SK-N-SH (cell line): ENCODE results near the gene PRSS48. TPM values are rescaled to one million over a fixed set of nuclear protein-coding genes. Genes with fewer than 3 reads are reported as not detected.

Source experiments
- CTCF ChIA-PET: fragments of 300-600, 350-600 bp; formaldehyde crosslinking; extraction: SDS; loops from one replicate; lab custom pipeline; 2021; lab: Yijun Ruan, JAX
- POLR2A ChIA-PET: fragments of 350-600 bp; sonication (Branson Sonifier 250); formaldehyde crosslinking; extraction: SDS; loops from one replicate; lab custom pipeline; 2020; ENCODE audit warnings: antibody characterized with exemption, inconsistent platforms; lab: Yijun Ruan, JAX
- DNase-seq: peaks from one replicate; pipeline ENCODE4 v3.0.0; 2012
- H2AFZ ChIP-seq: fragments of 200-600 bp; sonication (generic); 2 replicates; pipeline ENCODE4 v1.8.1; 2016; ENCODE audit warnings: antibody characterized with exemption, mild to moderate bottlenecking, low read depth
- H3F3A ChIP-seq: fragments of 200-600 bp; sonication (generic); replicated peaks from 2 replicates; pipeline ENCODE3; 2016; ENCODE audit warnings: antibody characterized with exemption, mild to moderate bottlenecking; ENCODE audit not compliant: insufficient read depth
- H3K27ac ChIP-seq, 2 experiments: fragments of 200-500 bp in 1 of 2; fragments of 200-600 bp in 1 of 2; sonication (Bioruptor generic) in 1 of 2; sonication (generic), shearing (Covaris generic) in 1 of 2; 2 replicates each; pipeline versions ENCODE4 v1.5.1 to v1.6.1; 2014 to 2016; ENCODE audit warnings: low read depth in 2 of 2, inconsistent platforms in 1 of 2, low read length in 1 of 2, mild to moderate bottlenecking in 1 of 2, mixed read lengths in 1 of 2
- H3K27me3 ChIP-seq: fragments of 200-600 bp; sonication (generic), shearing (Covaris generic); 2 replicates; pipeline ENCODE4 v1.6.1; 2016; ENCODE audit warnings: mixed run types; ENCODE audit not compliant: insufficient read depth
- H3K36me3 ChIP-seq, 2 experiments: fragments of 200-500 bp in 1 of 2; fragments of 200-600 bp in 1 of 2; sonication (Bioruptor generic) in 1 of 2; sonication (generic) in 1 of 2; replicated peaks in 1 of 2; 2 replicates each; pipeline versions ENCODE3 to v1.5.1; 2014 to 2016; ENCODE audit warnings: low read length in 1 of 2, mild to moderate bottlenecking in 1 of 2; ENCODE audit not compliant: insufficient read depth in 2 of 2, control insufficient read depth in 1 of 2
- H3K4me1 ChIP-seq, 2 experiments: fragments of 200-500 bp in 1 of 2; fragments of 200-600 bp in 1 of 2; sonication (Bioruptor generic) in 1 of 2; sonication (generic), shearing (Covaris generic) in 1 of 2; 2 replicates each; pipeline versions ENCODE4 v1.5.1 to v1.6.1; 2014 to 2016; ENCODE audit warnings: low read depth in 1 of 2, low read length in 1 of 2, mixed run types in 1 of 2; ENCODE audit not compliant: insufficient read depth in 2 of 2, control insufficient read depth in 1 of 2
- H3K4me2 ChIP-seq: fragments of 200-600 bp; sonication (generic), shearing (Covaris generic); 2 replicates; pipeline ENCODE4 v1.6.1; 2017; ENCODE audit warnings: mixed run types
- H3K4me3 ChIP-seq, 2 experiments: fragments of 200-500 bp in 1 of 2; fragments of 200-600 bp in 1 of 2; sonication (Bioruptor generic) in 1 of 2; sonication (generic), shearing (Covaris generic) in 1 of 2; 2 replicates each; pipeline versions ENCODE4 v1.5.1 to v1.8.1; 2014 to 2016; ENCODE audit warnings: low read depth in 2 of 2, inconsistent platforms in 1 of 2, low read length in 1 of 2, mild to moderate bottlenecking in 1 of 2, mixed read lengths in 1 of 2, moderate library complexity in 1 of 2
- H3K79me2 ChIP-seq: fragments of 200-600 bp; sonication (generic); 2 replicates; pipeline ENCODE4 v1.8.1; 2017; ENCODE audit warnings: mild to moderate bottlenecking; ENCODE audit not compliant: insufficient read depth
- H3K9ac ChIP-seq: fragments of 200-600 bp; sonication (generic); 2 replicates; pipeline ENCODE4 v1.6.1; 2017; ENCODE audit warnings: mixed run types
- H3K9me2 ChIP-seq: fragments of 200-600 bp; sonication (generic); 2 replicates; pipeline ENCODE4 v1.6.1; 2017; ENCODE audit warnings: mixed run types
- H3K9me3 ChIP-seq: fragments of 200-600 bp; sonication (generic); 2 replicates; pipeline ENCODE4 v1.6.1; 2017; ENCODE audit warnings: mixed run types, mild to moderate bottlenecking, moderate library complexity
- H4K20me1 ChIP-seq: fragments of 200-600 bp; sonication (generic); 2 replicates; pipeline ENCODE4 v1.6.1; 2017; ENCODE audit warnings: mild to moderate bottlenecking, mixed run types; ENCODE audit not compliant: insufficient read depth
- CHD2 ChIP-seq: fragments of 150-350 bp; IDR thresholded peaks from 2 replicates; pipeline ENCODE4 v1.6.1; 2018; ENCODE audit warnings: low read length; ENCODE audit not compliant: partially characterized antibody
- CTCF ChIP-seq: fragments of 200-600 bp; sonication (generic); IDR thresholded peaks from 2 replicates; pipeline ENCODE4 v1.6.1; 2017; ENCODE audit warnings: antibody characterized with exemption, mild to moderate bottlenecking, moderate library complexity
- ELF1 ChIP-seq: IDR thresholded peaks from 2 replicates; pipeline ENCODE4 v1.4.0; 2012
- EP300 ChIP-seq, 2 experiments: IDR thresholded peaks; 2 replicates each; pipeline versions ENCODE4 v1.4.0 to v1.6.1; 2012; ENCODE audit warnings: borderline replicate concordance in 1 of 2, low read depth in 1 of 2, low read length in 1 of 2
- EZH2phosphoT487 ChIP-seq: fragments of 200-600 bp; sonication (generic); IDR thresholded peaks from 2 replicates; pipeline ENCODE4 v1.6.1; 2017; ENCODE audit warnings: low read depth, mixed run types, mild to moderate bottlenecking, antibody characterized with exemption, moderate library complexity, borderline replicate concordance
- FOXJ3 ChIP-seq: sonication (generic); formaldehyde crosslinking; IDR thresholded peaks from 2 replicates; pipeline ENCODE4 v1.5.1; 2020; ENCODE audit warnings: mild to moderate bottlenecking, missing genetic modification reagents
- FOXM1 ChIP-seq: IDR thresholded peaks from 2 replicates; pipeline ENCODE4 v1.4.0; 2012; ENCODE audit warnings: low read depth, mild to moderate bottlenecking
- GATA2 ChIP-seq: sonication (generic); formaldehyde crosslinking; IDR thresholded peaks from 2 replicates; pipeline ENCODE4 v1.5.0; 2020; ENCODE audit warnings: mild to moderate bottlenecking, missing genetic modification reagents
- IRF3 ChIP-seq: fragments of 150-350 bp; IDR thresholded peaks from 2 replicates; pipeline ENCODE4 v1.6.1; 2016; ENCODE audit warnings: mild to moderate bottlenecking, low read depth, low read length
- MAX ChIP-seq: IDR thresholded peaks from 2 replicates; pipeline ENCODE4 v1.4.0; 2012; ENCODE audit warnings: low read depth
- MEF2A ChIP-seq: IDR thresholded peaks from 2 replicates; pipeline ENCODE4 v1.4.0; 2012; ENCODE audit warnings: low read depth, borderline replicate concordance
- MXI1 ChIP-seq: IDR thresholded peaks from 2 replicates; pipeline ENCODE4 v1.6.1; 2012; ENCODE audit warnings: mild to moderate bottlenecking, low read depth, low read length, improper control_type of control experiment
- RAD21 ChIP-seq: IDR thresholded peaks from 2 replicates; pipeline ENCODE4 v1.6.1; 2012; ENCODE audit warnings: mild to moderate bottlenecking, low read length
- SMC3 ChIP-seq: IDR thresholded peaks from 2 replicates; pipeline ENCODE4 v1.6.1; 2012; ENCODE audit warnings: low read depth, low read length, improper control_type of control experiment
- TAF1 ChIP-seq: IDR thresholded peaks from 2 replicates; pipeline ENCODE4 v1.6.1; 2012; ENCODE audit warnings: low read depth, mild to moderate bottlenecking, low read length, moderate library complexity, borderline replicate concordance
- USF1 ChIP-seq: IDR thresholded peaks from 2 replicates; pipeline ENCODE4 v1.4.0; 2012; ENCODE audit warnings: low read depth, borderline replicate concordance
- WGBS: methylation state at CpG from one replicate; pipeline ENCODE4 v1.1.6; 2017; ENCODE audit warnings: low lambda C conversion rate; 5-methylcytosine and 5-hydroxymethylcytosine counted together
- polyA plus RNA-seq, 3 experiments: library from polyadenylated mRNA; depleted of rRNA; stranded (reverse); fragments of >200 nt; gene quantifications; 2 replicates each; pipeline ENCODE4 v1.2.3, GENCODE V29; 2012

The PRSS48 gene
- polyA plus RNA-seq, 1 of the 3 experiments (the other 2 are of a cell fraction), result not detected

GRCh38 chr4:151315212-151315886 lies 38.4 kb downstream of the PRSS48 start (continued):
- TF ChIP-seq IRF3 (no peak), RAD21 (no peak), FOXM1 (no peak), EP300 (IDR thresholded peaks at IDR 0.05; ENCODE audit: borderline replicate concordance in 1 of 2, low read depth in 1 of 2, low read length in 1 of 2) (no peak), CTCF (no peak), ELF1 (no peak), USF1 (no peak), MXI1 (no peak)
- TF ChIP-seq, all 33 proteins: peak for 4

GRCh38 chr4:151316645-151317044 lies 39.7 kb downstream of the PRSS48 start:
- Histone ChIP-seq H3K4me2 (no peak overlapping the region), H3K4me1 (peaks cover 0 to 12% of the 10 kb centered on the region in 2 experiments; a peak in 2 of 4 replicates), H4K20me1 (no peaks in the 10 kb centered on the region), H3K27me3 (no peaks in the 10 kb centered on the region), H3K27ac (no peak overlapping the region), H3K9me2 (no peaks in the 10 kb centered on the region), H3K9me3 (no peaks in the 10 kb centered on the region), H3K36me3 (peaks cover 0 to 3% of the 10 kb centered on the region in 2 experiments), H2AFZ (no peak overlapping the region), H3K9ac (no peak overlapping the region), H3K4me3 (no peak overlapping the region), H3K79me2 (peaks cover 86% of the 10 kb centered on the region), H3F3A (peaks cover 11% of the 10 kb centered on the region)
- WGBS, result 83% methylated on average over 2 of the region's 2 CpGs
- CTCF ChIA-PET, result interaction anchor here (0.9 kb wide), 1 partner anchor 13 kb away, joined by 3 read pairs; no protein-coding TSS in a partner anchor
- TF ChIP-seq MAX, result no peak
- TF ChIP-seq EP300 (IDR thresholded peaks at IDR 0.05; ENCODE audit: borderline replicate concordance in 1 of 2, low read depth in 1 of 2, low read length in 1 of 2), result no peak
- no peak for TF ChIP-seq FOXM1
- TF ChIP-seq MXI1, result no peak
- TF ChIP-seq SMC3, result no peak
- no peak for TF ChIP-seq GATA2 (CRISPR knock-in tag)
- TF ChIP-seq EZH2phosphoT487, result no peak
- TF ChIP-seq CHD2, result no peak
- TF ChIP-seq FOXJ3 (CRISPR knock-in tag), result no peak
- no peak for TF ChIP-seq TAF1
- TF ChIP-seq MEF2A, result no peak
- no peak for TF ChIP-seq RAD21
- POLR2A ChIA-PET, result no interaction called here
- no peak for DNase-seq
